K562 (cell line): Measurements from ENCODE around the gene RUFY2.

Experiments
- BCL6 ChIP-seq: fragments of 250-450 bp; sonication (Bioruptor Pico); IDR thresholded peaks from 2 replicates; pipeline ENCODE4 v1.4.0; 2020
- CTCF ChIP-seq, 3 experiments: IDR thresholded peaks in 2 of 3; conservative IDR thresholded peaks in 1 of 3; 2 replicates each; pipeline ENCODE4 v1.5.1; 2011 to 2012; ENCODE audit warnings: low read length in 3 of 3, mild to moderate bottlenecking in 3 of 3, control low read depth in 2 of 3, improper control_type of control experiment in 1 of 3, inconsistent platforms in 1 of 3, low read depth in 1 of 3, mixed read lengths in 1 of 3, moderate library complexity in 1 of 3; ENCODE audit not compliant: insufficient read depth in 2 of 3
- GMEB1 ChIP-seq: fragments of 250-450 bp; sonication (Bioruptor Pico); IDR thresholded peaks from 2 replicates; pipeline ENCODE4 v1.4.0; 2020; ENCODE audit warnings: mild to moderate bottlenecking
- HMG20A ChIP-seq: fragments of 450-650 bp; formaldehyde crosslinking; conservative IDR thresholded peaks from 2 replicates; pipeline ENCODE4 v1.4.0; 2020; ENCODE audit warnings: mild to moderate bottlenecking, mixed read lengths
- KLF16 ChIP-seq: IDR thresholded peaks from 2 replicates; pipeline ENCODE4 v1.6.1; 2016; ENCODE audit warnings: antibody characterized with exemption
- NR0B1 ChIP-seq: fragments of 450-650 bp; IDR thresholded peaks from one replicate; pipeline ENCODE4 v1.6.1; 2018; ENCODE audit warnings: mild to moderate bottlenecking, moderate library complexity; ENCODE audit not compliant: partially characterized antibody
- NR2C2 ChIP-seq, 2 experiments: fragments of 200-800 bp in 1 of 2; sonication (Bioruptor generic) in 1 of 2; sonication (generic) in 1 of 2; formaldehyde crosslinking in 1 of 2; IDR thresholded peaks; 2 replicates each; pipeline versions ENCODE4 v1.6.1 to v1.8.0; 2016 to 2022; ENCODE audit warnings: mild to moderate bottlenecking in 1 of 2, missing compliant biosample characterization in 1 of 2, missing genetic modification characterization in 1 of 2, missing genetic modification reagents in 1 of 2
- PRDM10 ChIP-seq: fragments of 450-650 bp; IDR thresholded peaks from 2 replicates; pipeline ENCODE4 v1.6.1; 2018; ENCODE audit not compliant: partially characterized antibody
- RFX1 ChIP-seq: fragments of 450-650 bp; IDR thresholded peaks from 2 replicates; pipeline ENCODE4 v1.6.1; 2016; ENCODE audit warnings: mild to moderate bottlenecking, moderate library complexity
- STAG1 ChIP-seq: sonication (generic); formaldehyde crosslinking; IDR thresholded peaks from 2 replicates; pipeline ENCODE4 v1.5.0; 2020; ENCODE audit warnings: missing genetic modification reagents, borderline replicate concordance
- ZNF24 ChIP-seq: fragments of 450-650 bp; IDR thresholded peaks from 2 replicates; pipeline ENCODE4 v1.6.1; 2016
- ZNF274 ChIP-seq: IDR thresholded peaks from 2 replicates; pipeline ENCODE4 v1.6.1; 2011; ENCODE audit warnings: low read depth, mild to moderate bottlenecking, low read length, moderate library complexity, borderline replicate concordance
- ZNF431 ChIP-seq: sonication (generic); formaldehyde crosslinking; IDR thresholded peaks from 2 replicates; pipeline ENCODE4 v1.8.0; 2022; ENCODE audit warnings: mild to moderate bottlenecking, missing genetic modification reagents

- TF ChIP-seq PRDM10 (peak; percentile 16), STAG1 (no peak; the same call in 1 of the 2 replicates), KLF16 (no peak), ZNF24 (peak; percentile 80), ZNF274 (no peak), RFX1 (peak; percentile 45; the same call in 1 of the 2 replicates), HMG20A (CRISPR knock-in tag) (no peak), NR2C2 (CRISPR knock-in tag; IDR thresholded peaks at IDR 0.05) (peak; percentile 41; the same call in 1 of the 2 replicates), NR2C2 (tag; IDR thresholded peaks at IDR 0.05) (no peak), BCL6 (CRISPR knock-in tag) (no peak), ZNF431 (CRISPR knock-in tag) (no peak; the same call in 1 of the 2 replicates), NR0B1 (no peak), GMEB1 (CRISPR knock-in tag) (0 out of 2 replicates have a peak, but pooled peaks have one; percentile 33), CTCF (IDR thresholded peaks at IDR 0.05 in 2 of 3, conservative IDR thresholded peaks at IDR 0.05 in 1 of 3; ENCODE audit: insufficient read depth in 2 of 3, low read depth in 1 of 3, low read length in 3 of 3) (peak; percentile 69 to 77 (median 70))
These were observed 74.6 kb downstream of the RUFY2 start, which contains the start of gene PBLD for GRCh38 chr10:68332259-68333057.
